Panc1 (cell line): ENCODE results near the gene PCAT7. TPM values are rescaled to one million over a fixed set of nuclear protein-coding genes. Genes with fewer than 3 reads are reported as not detected.

ENCODE experiments used
- ATAC-seq: fragments of 200-7000 bp; cut with Tn5 transposase; 2 replicates; pipeline ENCODE4 v1.9.1; 2020; ENCODE audit warnings: mild to moderate bottlenecking, moderate library complexity
- BruUV-seq: library from RNA; stranded (reverse); fragments of 400-500 nt; replicated peaks from 2 replicates; lab custom pipeline; 2021; lab: Mats Ljungman, UMichigan
- CTCF ChIA-PET: fragments of 300-600 bp; sonication (Branson Sonifier 250); formaldehyde crosslinking; loops from one replicate; lab custom pipeline; 2022; ENCODE audit warnings: antibody characterized with exemption; lab: Charles Lee
- POLR2A ChIA-PET: fragments of 300-600 bp; sonication (Branson Sonifier 250); formaldehyde crosslinking; loops from one replicate; lab custom pipeline; 2022; ENCODE audit warnings: antibody characterized with exemption; lab: Charles Lee
- DNase-seq: peaks from one replicate; pipeline ENCODE4 v3.0.0-alpha.2; 2010; ENCODE audit warnings: low read depth, low spot score
- H3K27ac ChIP-seq: 2 replicates; pipeline ENCODE4 v1.5.1; 2011; ENCODE audit warnings: mild to moderate bottlenecking, low read length, inconsistent platforms
- H3K27me3 ChIP-seq: fragments of 200-500 bp; sonication (Bioruptor generic); 2 replicates; pipeline ENCODE4 v1.6.0; 2014; ENCODE audit warnings: low read length, inconsistent platforms; ENCODE audit not compliant: control insufficient read depth, insufficient read depth
- H3K36me3 ChIP-seq: fragments of 200-500 bp; sonication (Bioruptor generic); 2 replicates; pipeline ENCODE4 v1.5.1; 2014; ENCODE audit warnings: inconsistent platforms, mild to moderate bottlenecking, low read length, moderate library complexity; ENCODE audit not compliant: control insufficient read depth, insufficient read depth
- H3K4me1 ChIP-seq: 2 replicates; pipeline ENCODE4 v1.5.1; 2011; ENCODE audit warnings: inconsistent platforms, mild to moderate bottlenecking, low read length, moderate library complexity; ENCODE audit not compliant: control insufficient read depth, insufficient read depth
- H3K4me3 ChIP-seq, 2 experiments: 2 replicates each; pipeline ENCODE4 v1.5.1; 2011 to 2012; ENCODE audit warnings: low read depth in 2 of 2, low read length in 2 of 2, mild to moderate bottlenecking in 2 of 2, inconsistent platforms in 1 of 2, moderate library complexity in 1 of 2
- H3K9me3 ChIP-seq: fragments of 200-500 bp; sonication (Bioruptor generic); 2 replicates; pipeline ENCODE4 v1.5.1; 2014; ENCODE audit warnings: low read depth, mild to moderate bottlenecking, inconsistent platforms, low read length, moderate library complexity; ENCODE audit not compliant: control insufficient read depth, insufficient read depth
- CTCF ChIP-seq: fragments of 450-650 bp; IDR thresholded peaks from 2 replicates; pipeline ENCODE4 v1.5.1; 2017; ENCODE audit warnings: mild to moderate bottlenecking
- POLR2AphosphoS5 ChIP-seq: IDR thresholded peaks from 2 replicates; pipeline ENCODE4 v1.6.1; 2012; ENCODE audit warnings: mild to moderate bottlenecking, low read depth, low read length, moderate library complexity
- REST ChIP-seq, 2 experiments: IDR thresholded peaks; 2 replicates each; pipeline ENCODE4 v1.6.1; 2011 to 2012; ENCODE audit warnings: low read depth in 2 of 2, control low read depth in 1 of 2, low read length in 1 of 2, mild to moderate bottlenecking in 1 of 2, moderate library complexity in 1 of 2; ENCODE audit not compliant: insufficient read depth in 1 of 2
- SIN3A ChIP-seq: IDR thresholded peaks from 2 replicates; pipeline ENCODE4 v1.6.1; 2012; ENCODE audit warnings: low read depth, mild to moderate bottlenecking, low read length, moderate library complexity, borderline replicate concordance; ENCODE audit not compliant: insufficient read depth
- TCF7L2 ChIP-seq: IDR thresholded peaks from 2 replicates; pipeline ENCODE4 v1.6.1; 2011; ENCODE audit warnings: mild to moderate bottlenecking, low read depth, low read length, inconsistent platforms
- in situ Hi-C: cut with HindIII; loops from 2 replicates; pipeline ENCODE4 v1.10.0; 2016; ENCODE audit warnings: low sequenced_read_pairs, low pct_unique_long_range_greater_than_20kb
- intact Hi-C: fragments of 100-400 bp; cut with micrococcal nuclease; formaldehyde crosslinking; loops from one replicate; pipeline ENCODE4 v1.10.0; 2022; ENCODE audit not compliant: unreplicated experiment
- total RNA-seq: library from RNA; stranded (reverse); gene quantifications from one replicate; pipeline ENCODE4 v1.2.1, GENCODE V29; 2021; ENCODE audit not compliant: unreplicated experiment

Gene PCAT7
- total RNA-seq, 1 experiment from 2014 or later, result 0.59 TPM

GRCh38 chr9:94568972-94569712, 14.3 kb downstream of the PCAT7 start:
- ChIA-PET CTCF (no interaction called here), POLR2A (no interaction called here)
- no peaks in the 10 kb centered on the region for H3K36me3 ChIP-seq
- no peaks in the 10 kb centered on the region; the same call in 1 of the 2 replicates for H3K27me3 ChIP-seq
- H3K27ac ChIP-seq, result no peak overlapping the region
- no peaks in the 10 kb centered on the region for H3K9me3 ChIP-seq
- BruUV-seq, result no TSS peak
- in situ Hi-C loops (no loop called here), intact Hi-C loops (no loop called here)
- TF ChIP-seq REST (IDR thresholded peaks at IDR 0.05; ENCODE audit: insufficient read depth in 1 of 2, low read depth in 2 of 2, low read length in 1 of 2), result no peak
- no peak for TF ChIP-seq POLR2AphosphoS5
- no peak for TF ChIP-seq CTCF
- TF ChIP-seq SIN3A, result no peak
- TF ChIP-seq TCF7L2, result no peak
- no peak overlapping the region for H3K4me3 ChIP-seq
- ATAC-seq, result no peak
- H3K4me1 ChIP-seq, result no peaks in the 10 kb centered on the region
- DNase-seq, result no peak

- Histone ChIP-seq H3K4me3 (no peak overlapping the region), H3K27me3 (no peaks in the 10 kb centered on the region; the same call in 1 of the 2 replicates), H3K9me3 (no peaks in the 10 kb centered on the region), H3K27ac (no peak overlapping the region), H3K36me3 (no peaks in the 10 kb centered on the region), H3K4me1 (no peaks in the 10 kb centered on the region)
- ChIA-PET CTCF (no interaction called here), POLR2A (no interaction called here)
- BruUV-seq, result no TSS peak
- intact Hi-C loops (no loop called here), in situ Hi-C loops (no loop called here)
- no peak for DNase-seq
- no peak for ATAC-seq
- TF ChIP-seq SIN3A (no peak), POLR2AphosphoS5 (no peak), TCF7L2 (no peak), CTCF (no peak), REST (IDR thresholded peaks at IDR 0.05; ENCODE audit: insufficient read depth in 1 of 2, low read depth in 2 of 2, low read length in 1 of 2) (no peak)
These were observed 21.2 kb downstream of the PCAT7 start for GRCh38 chr9:94576131-94576530.
